Measurements from ENCODE around the gene LRP2.

Gene LRP2

GRCh38 chr2:169362894-169363559, 693 bp upstream of the LRP2 start:
- peak overlapping the region; percentile 63 for H3K9ac ChIP-seq (ENCODE audit: low read depth, low read length)
- H3K9me3 ChIP-seq (ENCODE audit: control insufficient read depth, insufficient read depth, low read length), result no peaks in the 10 kb centered on the region
- no peaks in the 10 kb centered on the region for H3K36me3 ChIP-seq (ENCODE audit: insufficient read depth, low read length)
- H3K4me1 ChIP-seq (ENCODE audit: insufficient read depth, low read length), result peaks cover 5% of the 10 kb centered on the region; the same call in 1 of the 2 replicates

DNA sequence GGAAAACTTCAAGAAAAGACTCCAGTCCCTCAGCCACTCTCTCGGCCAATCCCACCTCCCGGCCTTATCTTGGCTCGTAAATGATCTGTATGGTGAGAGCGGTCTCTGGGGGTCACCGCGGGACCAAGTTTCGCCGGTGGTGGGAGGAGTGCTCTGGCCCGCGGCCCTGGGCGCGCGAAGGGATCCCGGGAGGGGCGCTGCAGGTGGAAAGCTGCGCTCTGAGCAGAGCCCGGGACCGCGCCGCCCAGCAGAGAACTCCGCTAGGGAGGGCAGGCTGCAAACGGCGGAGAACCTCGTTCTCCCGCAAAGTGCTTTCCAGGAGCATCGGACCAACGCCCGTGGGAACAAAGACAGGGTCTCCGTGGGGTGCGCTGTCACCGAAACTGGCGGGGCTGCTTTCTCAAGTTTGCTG, 622 bp downstream of the LRP2 start:
- H3K4me1 ChIP-seq (ENCODE audit: insufficient read depth, low read length), result peaks cover 5% of the 10 kb centered on the region; the same call in 1 of the 2 replicates
- H3K36me3 ChIP-seq (ENCODE audit: insufficient read depth, low read length), result no peaks in the 10 kb centered on the region
- H3K9ac ChIP-seq (ENCODE audit: low read depth, low read length), result peak overlapping the region; percentile 63
- no peaks in the 10 kb centered on the region for H3K9me3 ChIP-seq (ENCODE audit: control insufficient read depth, insufficient read depth, low read length)

GRCh38 chr2:169360984-169361705, 1.2 kb downstream of the LRP2 start:
- Histone ChIP-seq H3K36me3 (ENCODE audit: insufficient read depth, low read length) (no peaks in the 10 kb centered on the region), H3K9me3 (ENCODE audit: control insufficient read depth, insufficient read depth, low read length) (no peaks in the 10 kb centered on the region), H3K9ac (ENCODE audit: low read depth, low read length) (peak overlapping the region; percentile 63), H3K4me1 (ENCODE audit: insufficient read depth, low read length) (peaks cover 5% of the 10 kb centered on the region; the same call in 1 of the 2 replicates)

GRCh38 chr2:169358016-169358415, 4.3 kb downstream of the LRP2 start:
- Histone ChIP-seq H3K4me1 (ENCODE audit: insufficient read depth, low read length) (no peaks in the 10 kb centered on the region; the same call in 1 of the 2 replicates), H3K36me3 (ENCODE audit: insufficient read depth, low read length) (no peaks in the 10 kb centered on the region), H3K9ac (ENCODE audit: low read depth, low read length) (no peak overlapping the region), H3K9me3 (ENCODE audit: control insufficient read depth, insufficient read depth, low read length) (no peaks in the 10 kb centered on the region)

GRCh38 chr2:169354244-169354643, 8.1 kb downstream of the LRP2 start:
- Histone ChIP-seq H3K9me3 (ENCODE audit: control insufficient read depth, insufficient read depth, low read length) (no peaks in the 10 kb centered on the region), H3K4me1 (ENCODE audit: insufficient read depth, low read length) (no peaks in the 10 kb centered on the region), H3K36me3 (ENCODE audit: insufficient read depth, low read length) (no peaks in the 10 kb centered on the region), H3K9ac (ENCODE audit: low read depth, low read length) (no peak overlapping the region)

DNA sequence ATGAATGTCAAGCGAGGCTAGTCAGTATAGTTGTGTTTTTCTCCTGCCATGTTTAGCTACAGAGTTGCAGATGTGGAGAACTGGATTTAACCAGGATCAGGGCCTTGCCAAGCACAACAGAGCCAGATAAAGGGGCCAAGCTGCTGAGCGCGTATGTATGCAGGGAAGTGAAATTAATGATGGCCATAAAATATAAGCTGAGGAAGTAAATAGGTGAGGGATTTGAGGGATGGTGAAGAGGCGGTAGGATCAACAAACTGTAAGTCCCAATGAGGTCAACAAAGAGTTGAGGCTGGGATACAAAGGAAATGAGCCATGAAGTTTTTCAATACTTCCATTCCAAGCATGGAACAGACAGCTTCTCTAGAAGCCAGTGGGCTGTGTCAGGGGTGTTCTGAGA, 10.6 kb downstream of the LRP2 start:
- no peaks in the 10 kb centered on the region for H3K9me3 ChIP-seq (ENCODE audit: control insufficient read depth, insufficient read depth, low read length)
- no peaks in the 10 kb centered on the region for H3K4me1 ChIP-seq (ENCODE audit: insufficient read depth, low read length)
- no peak overlapping the region for H3K9ac ChIP-seq (ENCODE audit: low read depth, low read length)
- no peaks in the 10 kb centered on the region for H3K36me3 ChIP-seq (ENCODE audit: insufficient read depth, low read length)

GRCh38 chr2:169349535-169349934, 12.8 kb downstream of the LRP2 start:
- no peak overlapping the region for H3K9ac ChIP-seq (ENCODE audit: low read depth, low read length)
- no peaks in the 10 kb centered on the region for H3K36me3 ChIP-seq (ENCODE audit: insufficient read depth, low read length)
- no peaks in the 10 kb centered on the region for H3K4me1 ChIP-seq (ENCODE audit: insufficient read depth, low read length)
- no peaks in the 10 kb centered on the region for H3K9me3 ChIP-seq (ENCODE audit: control insufficient read depth, insufficient read depth, low read length)

- H3K4me1 ChIP-seq (ENCODE audit: insufficient read depth, low read length), result no peaks in the 10 kb centered on the region
- no peak overlapping the region for H3K9ac ChIP-seq (ENCODE audit: low read depth, low read length)
- H3K9me3 ChIP-seq (ENCODE audit: control insufficient read depth, insufficient read depth, low read length), result no peaks in the 10 kb centered on the region
- no peaks in the 10 kb centered on the region for H3K36me3 ChIP-seq (ENCODE audit: insufficient read depth, low read length)
Measured at GRCh38 chr2:169348321-169349024, 13.9 kb downstream of the LRP2 start.

GRCh38 chr2:169345486-169346437, 16.6 kb downstream of the LRP2 start:
- no peaks in the 10 kb centered on the region for H3K9me3 ChIP-seq (ENCODE audit: control insufficient read depth, insufficient read depth, low read length)
- no peaks in the 10 kb centered on the region for H3K4me1 ChIP-seq (ENCODE audit: insufficient read depth, low read length)
- no peaks in the 10 kb centered on the region for H3K36me3 ChIP-seq (ENCODE audit: insufficient read depth, low read length)
- no peak overlapping the region for H3K9ac ChIP-seq (ENCODE audit: low read depth, low read length)

GRCh38 chr2:169344736-169345485, 17.4 kb downstream of the LRP2 start:
- Histone ChIP-seq H3K36me3 (ENCODE audit: insufficient read depth, low read length) (no peaks in the 10 kb centered on the region), H3K9ac (ENCODE audit: low read depth, low read length) (no peak overlapping the region), H3K4me1 (ENCODE audit: insufficient read depth, low read length) (no peaks in the 10 kb centered on the region), H3K9me3 (ENCODE audit: control insufficient read depth, insufficient read depth, low read length) (no peaks in the 10 kb centered on the region)

DNA sequence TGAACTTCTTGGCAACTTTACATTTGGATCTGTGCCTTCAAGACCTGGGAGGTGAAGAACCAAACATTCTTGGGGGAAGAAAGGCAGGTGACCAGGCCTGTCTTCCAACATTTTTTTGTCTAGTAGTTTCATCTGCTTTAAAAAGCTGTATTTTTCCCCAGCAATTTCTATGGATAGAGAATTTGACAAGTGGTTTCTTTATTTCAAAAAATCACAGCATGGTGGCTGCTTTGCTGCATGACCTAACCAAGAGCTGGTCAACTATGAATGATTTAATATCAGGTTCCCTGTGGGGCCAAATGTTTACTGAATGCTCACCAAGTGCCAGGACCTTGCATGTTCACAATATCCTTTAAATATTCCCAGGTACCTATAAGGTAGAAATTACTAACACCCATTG, 19.1 kb downstream of the LRP2 start:
- Histone ChIP-seq H3K9me3 (ENCODE audit: control insufficient read depth, insufficient read depth, low read length) (no peaks in the 10 kb centered on the region), H3K36me3 (ENCODE audit: insufficient read depth, low read length) (no peaks in the 10 kb centered on the region), H3K9ac (ENCODE audit: low read depth, low read length) (no peak overlapping the region), H3K4me1 (ENCODE audit: insufficient read depth, low read length) (no peaks in the 10 kb centered on the region)

- Histone ChIP-seq H3K4me1 (ENCODE audit: insufficient read depth, low read length) (no peaks in the 10 kb centered on the region), H3K9me3 (ENCODE audit: control insufficient read depth, insufficient read depth, low read length) (no peaks in the 10 kb centered on the region), H3K9ac (ENCODE audit: low read depth, low read length) (no peak overlapping the region)
Measured at GRCh38 chr2:169339657-169340056, 22.7 kb downstream of the LRP2 start.

DNA sequence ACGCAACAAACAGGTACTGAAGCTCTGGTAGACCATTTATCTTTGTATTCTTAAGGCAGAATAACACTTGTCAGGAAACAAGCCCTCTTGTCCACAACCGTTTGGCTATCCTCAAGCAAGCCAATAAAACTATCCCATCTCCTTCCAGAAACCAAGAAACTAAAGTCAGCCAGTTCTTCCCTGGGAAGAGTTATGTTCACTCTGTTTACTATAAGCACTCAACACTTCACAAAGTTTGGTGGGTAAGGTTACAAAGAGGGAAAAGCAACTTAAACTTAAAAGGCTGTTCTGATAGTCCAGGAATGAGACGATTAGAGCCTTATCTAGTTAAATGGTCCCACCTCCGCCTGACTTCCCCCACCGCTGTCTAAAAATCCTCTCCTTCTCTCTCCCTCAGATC, 25.6 kb downstream of the LRP2 start:
- H3K4me1 ChIP-seq (ENCODE audit: insufficient read depth, low read length), result no peaks in the 10 kb centered on the region
- no peaks in the 10 kb centered on the region for H3K9me3 ChIP-seq (ENCODE audit: control insufficient read depth, insufficient read depth, low read length)
- H3K36me3 ChIP-seq (ENCODE audit: insufficient read depth, low read length), result no peaks in the 10 kb centered on the region
- no peak overlapping the region for H3K9ac ChIP-seq (ENCODE audit: low read depth, low read length)

More at GRCh38 chr2:169339657-169340056, 22.7 kb downstream of the LRP2 start:
- no peaks in the 10 kb centered on the region for H3K36me3 ChIP-seq (ENCODE audit: insufficient read depth, low read length)

Data from ES-I3 (cell line).